NCI-H2029 treated with DMSO at 0.1 percent for 48 hours (cell line): ENCODE data around the gene ATG2A.

Experiments
- DNase-seq: peaks from one replicate; lab custom pipeline; 2025; lab: John Stamatoyannopoulos, UW

The ATG2A gene

DNA sequence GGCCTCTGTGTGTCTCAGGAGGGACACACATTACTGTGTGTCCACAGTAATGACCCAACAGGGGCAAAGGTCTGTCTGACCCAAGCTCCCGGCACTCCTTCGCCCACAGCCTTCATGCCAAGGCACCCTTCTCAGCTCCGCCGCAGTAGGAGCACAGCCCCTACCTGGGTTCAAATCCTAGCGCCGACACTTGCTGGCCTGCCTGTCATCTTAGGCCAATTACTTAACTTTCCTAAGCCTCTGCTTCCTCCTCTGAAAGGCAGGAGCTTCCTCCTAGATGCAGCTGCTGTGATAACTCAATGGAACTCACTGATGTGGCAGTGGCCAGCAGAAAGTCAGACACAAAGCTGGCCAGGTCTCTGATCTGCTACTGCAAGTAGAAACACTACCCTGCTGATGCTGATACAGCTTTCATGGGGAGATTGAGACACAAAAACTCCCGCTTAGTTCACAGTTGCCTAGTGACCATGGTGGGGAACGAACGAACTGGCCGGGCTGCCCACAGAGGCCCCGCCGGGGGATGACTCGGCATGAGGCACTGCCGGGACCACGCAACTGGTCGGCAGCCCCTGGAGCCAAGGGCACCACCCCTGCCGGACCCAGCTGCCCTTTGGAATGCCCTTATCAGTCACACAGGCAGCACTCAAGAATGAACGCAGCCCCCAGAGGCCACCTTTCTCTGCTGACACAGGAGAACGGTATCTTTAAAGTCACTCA is 46.7 kb downstream of the ATG2A start:
- DNase-seq = no peak

DNA sequence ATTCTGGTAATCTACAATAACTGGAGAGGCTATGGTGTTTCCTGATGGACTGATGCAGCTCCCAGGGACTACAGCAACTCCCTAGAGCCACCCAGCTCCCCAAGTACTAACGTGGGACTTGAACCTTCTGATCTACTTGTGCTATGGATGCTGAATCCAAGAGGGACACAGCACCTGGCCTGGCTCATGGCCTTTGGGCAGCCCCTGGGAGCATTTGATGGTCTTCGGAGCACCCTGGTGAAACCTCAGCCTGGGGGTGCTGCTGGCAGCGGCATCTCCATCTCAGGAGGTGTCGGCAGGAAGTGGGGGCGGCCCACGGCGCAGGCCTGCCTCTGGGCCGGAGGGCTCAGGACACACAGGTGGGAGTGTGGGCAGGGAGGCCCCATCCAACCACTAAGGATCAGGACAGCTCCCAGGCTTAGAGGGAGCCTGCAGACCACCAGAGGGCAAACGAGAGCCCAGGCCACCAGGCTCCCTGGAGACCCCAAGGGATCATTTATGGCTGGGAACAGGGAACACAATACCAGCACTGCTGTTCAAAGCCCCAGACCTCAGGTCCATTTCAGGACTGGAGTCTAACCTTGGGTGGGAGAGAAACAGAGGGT is 47.3 kb downstream of the ATG2A start:
- no peak for DNase-seq

DNA sequence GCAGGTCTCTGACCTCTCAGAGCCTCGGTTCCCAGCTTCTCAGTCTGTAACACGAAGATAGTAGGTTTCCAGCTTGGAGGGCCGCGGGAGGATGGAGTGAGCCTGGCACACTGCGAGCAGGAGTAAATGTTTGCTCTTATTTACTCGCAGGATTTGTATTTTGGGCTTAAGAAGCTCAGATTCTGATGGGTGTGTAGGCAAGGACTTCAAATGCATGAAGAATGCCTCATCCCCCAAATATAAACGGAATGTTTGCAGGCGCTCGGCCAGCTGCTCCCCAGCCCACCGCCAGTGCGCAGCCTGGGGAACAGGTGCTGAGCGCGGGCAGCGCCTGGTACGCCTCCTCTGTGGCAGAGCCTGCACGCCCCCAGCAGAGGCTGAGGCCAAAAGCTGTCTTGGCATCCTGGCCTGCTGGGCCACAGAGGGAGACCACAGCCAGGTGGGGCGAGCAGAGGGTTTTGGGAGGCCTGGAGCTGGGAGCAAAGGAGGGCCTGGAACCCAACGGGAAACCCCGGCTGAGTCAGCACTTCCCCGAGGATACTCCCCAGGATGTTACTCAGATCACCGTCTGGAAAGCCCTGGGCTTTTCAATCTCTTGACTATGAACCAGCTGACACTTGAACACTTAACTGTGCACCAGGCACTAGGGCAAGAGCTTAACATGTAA is 48.0 kb downstream of the ATG2A start:
- DNase-seq = no peak

DNA sequence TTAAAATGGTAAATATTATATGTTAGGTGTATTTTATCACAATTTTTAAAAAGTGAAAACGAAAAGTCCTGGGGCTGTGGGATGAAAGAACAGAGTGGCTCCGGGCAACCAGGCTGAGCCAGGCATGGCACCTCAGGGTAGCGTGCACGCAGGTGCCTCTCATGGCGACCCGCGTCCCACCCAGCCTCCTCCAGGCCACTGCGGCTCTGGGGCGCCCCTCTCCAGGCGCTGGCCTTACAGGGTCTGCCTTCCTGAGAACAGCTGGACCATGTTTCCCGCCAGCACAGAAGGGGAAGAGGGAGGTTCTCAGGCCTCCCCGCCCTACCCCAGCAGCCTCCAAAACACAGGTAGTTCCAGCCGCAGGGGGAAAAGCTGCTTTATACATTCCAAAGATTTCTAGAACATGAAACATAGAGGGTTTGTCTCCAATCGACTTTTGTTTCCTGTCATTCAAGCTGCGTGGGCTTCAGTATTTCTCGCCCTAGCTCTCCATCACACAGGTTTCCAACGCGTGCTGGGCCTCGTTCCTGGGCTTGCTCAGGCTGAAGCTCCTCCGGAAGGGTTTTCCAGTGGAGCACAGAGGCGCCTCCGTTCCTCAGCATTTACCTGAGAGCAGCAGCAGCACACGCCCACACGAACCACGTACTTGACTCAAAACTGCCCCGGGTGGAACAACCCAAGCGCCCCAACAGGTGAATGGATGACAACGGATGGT is 49.1 kb downstream of the ATG2A start:
- no peak for DNase-seq

DNA sequence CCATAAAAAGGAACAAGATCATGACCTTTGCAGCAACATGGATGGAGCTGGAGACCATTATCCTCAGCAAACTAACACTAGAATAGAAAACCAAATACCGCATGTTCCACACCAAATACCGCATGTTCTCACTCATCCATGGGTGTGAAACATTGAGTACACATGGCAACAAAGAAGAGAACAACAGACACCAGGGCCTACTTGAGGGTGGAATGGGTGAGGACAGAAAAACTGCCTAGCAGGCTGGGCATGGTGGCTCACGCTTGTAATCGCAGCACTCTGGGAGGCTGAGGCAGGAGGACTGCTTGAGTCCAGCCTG is 50.9 kb downstream of the ATG2A start:
- no peak for DNase-seq

DNA sequence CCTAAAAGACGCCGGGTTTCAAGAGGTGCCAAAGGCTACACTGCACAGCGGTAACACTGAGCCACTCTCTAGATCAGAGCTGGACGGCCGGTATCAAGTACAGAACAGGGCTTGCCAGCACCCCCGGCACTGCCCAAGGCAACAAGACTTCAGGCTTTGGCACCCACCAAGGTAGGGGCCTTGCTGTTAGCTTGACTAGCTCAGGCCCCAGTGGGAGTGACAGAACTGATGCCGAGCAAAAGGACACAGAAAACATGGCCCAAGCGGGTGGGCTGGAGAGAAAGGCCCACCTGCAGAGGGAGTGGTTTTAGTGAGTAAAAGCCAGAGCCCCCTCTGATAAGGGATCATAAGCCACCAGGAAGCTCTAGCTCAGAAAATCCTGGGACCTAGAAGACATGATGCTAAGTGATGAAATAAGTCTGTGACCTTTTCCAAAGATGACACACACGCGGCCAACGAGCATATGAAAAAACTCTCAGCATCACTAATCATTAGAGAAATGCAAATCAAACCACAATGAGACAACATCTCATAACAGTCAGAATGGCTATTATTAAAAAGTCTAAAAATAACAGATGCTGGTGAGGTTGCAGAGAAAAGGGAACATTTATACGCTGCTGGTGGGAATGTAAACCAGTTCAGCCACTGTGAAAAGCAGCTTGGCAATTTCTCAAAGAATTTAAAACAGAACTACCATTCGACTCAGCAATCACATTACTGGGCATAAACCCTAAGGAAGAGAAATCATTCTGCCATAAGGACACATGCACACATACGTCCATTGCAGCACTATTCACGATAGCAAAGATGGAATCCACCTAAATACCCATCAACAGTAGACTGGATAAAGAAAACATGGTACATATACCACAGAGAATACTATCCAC is 51.5 kb downstream of the ATG2A start:
- no peak for DNase-seq

DNA sequence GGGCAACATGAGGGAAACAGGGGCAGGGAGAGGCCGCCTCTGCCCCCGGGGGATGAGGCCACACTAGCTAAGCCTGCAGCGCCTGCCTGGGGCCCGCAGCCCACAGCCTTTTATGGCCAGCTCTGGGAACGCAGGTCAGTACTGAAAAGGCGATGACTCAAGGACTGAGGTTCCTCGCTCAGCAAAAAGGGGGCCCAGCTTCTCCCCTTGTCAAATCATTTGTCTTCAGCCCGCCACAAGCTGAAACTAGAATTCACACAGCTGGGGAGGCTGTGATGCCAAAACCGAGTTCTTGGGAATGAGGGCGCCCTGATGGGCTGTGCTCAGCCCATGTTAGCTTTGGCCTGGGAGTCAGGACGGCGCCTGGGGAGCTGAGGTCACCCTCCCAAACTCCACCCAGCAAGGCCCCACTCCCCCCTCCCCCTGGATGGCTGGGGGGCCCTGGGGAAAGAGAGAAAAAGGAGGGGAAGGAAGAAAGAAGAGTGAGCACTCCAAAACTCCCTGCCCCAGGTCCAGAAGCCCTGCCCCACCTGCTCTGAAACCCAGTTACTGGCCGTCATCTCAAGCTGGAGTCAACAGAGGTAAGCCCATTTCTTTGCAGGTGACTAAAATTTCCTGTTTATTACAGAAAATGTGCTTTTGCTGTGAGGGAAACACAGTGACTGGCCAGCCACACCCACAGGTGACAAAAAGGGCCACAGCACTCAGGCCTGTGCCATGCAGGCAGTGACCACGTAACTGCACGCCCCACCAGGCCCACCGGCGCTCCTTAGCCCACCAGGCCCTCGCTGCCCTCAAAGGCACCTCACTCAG is 52.3 kb downstream of the ATG2A start:
- DNase-seq = no peak

DNA sequence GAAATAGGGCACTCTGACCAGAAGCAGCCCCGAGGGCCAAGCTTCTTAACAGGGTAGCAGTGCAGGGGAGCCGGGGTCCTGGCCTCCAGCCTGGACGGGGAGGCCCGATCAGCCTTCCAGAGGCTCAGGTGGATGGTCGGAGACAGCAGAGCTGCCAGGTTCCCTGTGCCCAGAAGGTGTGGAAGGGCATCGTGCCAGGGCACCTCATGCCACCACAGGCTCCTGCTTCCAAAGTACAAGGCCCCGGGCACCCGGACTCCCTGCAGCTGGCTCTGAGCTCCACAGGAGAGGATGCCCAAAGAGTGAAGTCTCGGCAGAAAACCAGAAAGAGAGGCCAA is 52.9 kb downstream of the ATG2A start:
- DNase-seq = no peak

DNA sequence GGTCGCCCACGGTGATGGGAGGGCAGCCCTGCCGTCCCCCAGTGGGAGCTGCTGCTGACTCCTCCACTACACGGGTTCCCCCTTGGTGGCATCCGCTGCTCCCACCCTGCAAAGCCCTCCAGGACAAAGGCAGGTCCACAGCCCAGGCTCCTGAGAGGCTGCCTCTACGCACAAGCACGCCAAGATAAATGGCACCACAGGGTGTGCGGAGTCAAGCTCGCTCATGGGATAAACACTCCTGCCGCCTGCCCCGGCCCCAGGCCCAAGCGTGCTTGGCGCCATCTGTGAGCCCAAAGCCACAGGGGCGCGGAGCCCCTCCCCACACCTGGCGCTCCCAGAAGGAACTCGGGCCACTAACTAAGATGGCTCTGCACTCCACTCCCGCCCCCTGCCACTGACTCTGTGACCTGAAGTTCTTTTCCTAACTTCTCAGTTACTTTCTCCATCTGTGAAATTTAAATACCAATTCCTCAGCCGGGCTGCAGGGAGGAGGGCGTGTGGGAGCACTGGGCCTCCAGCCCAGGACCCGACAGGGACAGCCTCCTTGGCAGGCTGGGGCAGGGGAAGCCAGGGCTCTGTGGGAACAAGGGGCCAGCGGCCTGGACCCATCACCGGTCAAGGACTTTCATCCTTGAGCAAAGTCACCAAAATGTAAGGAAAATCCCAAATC is 53.5 kb downstream of the ATG2A start:
- no peak for DNase-seq

DNA sequence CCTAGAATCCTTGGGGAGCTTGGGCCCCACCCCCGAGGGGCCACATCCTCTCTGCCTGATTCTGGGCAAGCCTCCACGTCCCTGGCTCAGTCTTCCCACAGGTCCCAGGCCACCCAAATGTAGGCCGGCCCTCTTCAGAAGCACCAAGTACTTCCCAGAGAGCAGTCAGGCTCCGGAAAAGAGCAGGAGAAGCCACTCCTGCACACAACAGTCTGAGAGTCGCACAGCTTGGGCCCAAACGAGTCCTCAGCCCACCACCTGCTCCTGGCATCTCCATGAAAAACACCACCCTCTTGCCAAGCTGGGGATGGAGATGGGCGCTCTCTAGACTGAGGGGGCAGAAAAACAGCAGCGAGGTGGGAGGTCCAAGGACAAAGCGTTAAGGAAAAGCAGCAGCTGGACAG is 54.0 kb downstream of the ATG2A start:
- DNase-seq = no peak

DNA sequence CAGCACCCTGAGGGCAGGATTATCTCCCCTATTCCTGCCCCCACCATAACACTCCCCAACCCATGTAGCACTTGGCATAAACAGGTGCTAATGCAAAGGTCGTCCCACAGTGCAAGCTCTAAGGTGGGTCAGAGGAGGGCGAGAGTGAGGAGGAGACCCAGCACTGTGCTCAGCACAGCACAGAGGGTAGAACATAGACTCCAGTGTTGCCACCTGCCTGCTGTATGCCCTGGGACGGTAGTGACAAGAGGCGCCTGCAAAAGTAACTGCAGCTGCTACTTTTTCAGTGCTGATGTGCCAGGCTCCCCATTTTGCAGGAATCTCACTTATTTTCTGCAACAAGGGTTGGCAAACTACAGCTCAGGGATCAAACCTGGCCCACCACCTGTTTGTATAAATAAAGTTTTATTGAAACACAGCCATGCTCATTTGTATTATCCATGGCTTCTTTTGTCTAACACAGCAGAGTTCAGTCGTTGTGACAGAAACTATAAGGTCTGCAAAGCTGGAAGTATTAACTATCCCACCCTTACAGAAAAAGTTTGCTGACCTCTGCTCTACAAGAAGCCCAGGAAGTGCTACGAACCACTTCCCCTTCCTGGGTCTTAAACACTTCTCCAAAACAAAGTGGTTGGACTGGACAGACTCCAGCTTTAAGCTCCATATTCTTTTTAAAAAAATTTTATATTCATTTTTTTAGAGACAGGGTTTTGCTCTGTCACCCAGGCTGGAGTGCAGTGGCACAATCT is 55.6 kb downstream of the ATG2A start:
- no peak for DNase-seq

DNA sequence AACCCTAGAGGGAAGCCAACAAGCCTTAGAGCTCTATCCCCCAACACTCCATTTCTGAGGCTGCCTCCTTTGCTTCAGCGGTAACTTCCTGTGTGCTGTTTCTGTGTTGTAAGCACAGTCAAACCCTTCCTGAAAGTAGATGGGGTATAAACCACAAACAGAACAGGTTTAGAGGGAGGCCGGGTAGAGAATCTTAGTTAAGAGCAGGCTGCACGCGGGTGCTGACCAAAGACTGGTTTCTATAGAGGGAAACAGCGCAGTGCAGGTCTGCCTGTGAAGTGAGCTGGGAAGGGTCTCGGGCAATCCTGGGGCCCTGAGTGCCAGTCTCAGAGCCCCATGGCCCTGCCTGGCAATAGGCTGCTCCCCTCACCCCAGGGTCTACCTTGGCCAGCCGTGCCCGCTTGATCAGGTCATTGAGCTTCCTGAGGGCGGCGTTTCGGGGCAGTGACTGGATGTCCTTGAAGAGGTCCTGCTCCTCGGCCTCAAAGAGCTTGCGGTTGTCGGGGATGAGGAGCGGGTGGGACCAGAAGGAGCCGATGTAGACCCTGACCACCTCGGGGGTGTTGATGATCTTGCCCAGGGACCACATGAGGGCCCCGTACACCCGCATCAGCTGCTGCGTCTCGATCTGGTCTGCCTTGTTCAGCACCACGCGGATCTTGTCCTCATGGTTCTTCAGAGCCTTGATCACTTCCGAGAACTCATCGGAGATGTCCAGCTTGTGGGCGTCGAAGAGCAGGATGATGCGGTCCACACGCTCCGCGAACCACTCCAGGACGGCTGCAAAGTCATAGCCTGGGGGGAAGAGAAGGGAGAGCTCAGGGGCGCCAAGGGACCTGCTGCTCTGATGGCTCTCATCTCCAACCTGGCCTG is 57.2 kb downstream of the ATG2A start:
- DNase-seq = no peak

DNA sequence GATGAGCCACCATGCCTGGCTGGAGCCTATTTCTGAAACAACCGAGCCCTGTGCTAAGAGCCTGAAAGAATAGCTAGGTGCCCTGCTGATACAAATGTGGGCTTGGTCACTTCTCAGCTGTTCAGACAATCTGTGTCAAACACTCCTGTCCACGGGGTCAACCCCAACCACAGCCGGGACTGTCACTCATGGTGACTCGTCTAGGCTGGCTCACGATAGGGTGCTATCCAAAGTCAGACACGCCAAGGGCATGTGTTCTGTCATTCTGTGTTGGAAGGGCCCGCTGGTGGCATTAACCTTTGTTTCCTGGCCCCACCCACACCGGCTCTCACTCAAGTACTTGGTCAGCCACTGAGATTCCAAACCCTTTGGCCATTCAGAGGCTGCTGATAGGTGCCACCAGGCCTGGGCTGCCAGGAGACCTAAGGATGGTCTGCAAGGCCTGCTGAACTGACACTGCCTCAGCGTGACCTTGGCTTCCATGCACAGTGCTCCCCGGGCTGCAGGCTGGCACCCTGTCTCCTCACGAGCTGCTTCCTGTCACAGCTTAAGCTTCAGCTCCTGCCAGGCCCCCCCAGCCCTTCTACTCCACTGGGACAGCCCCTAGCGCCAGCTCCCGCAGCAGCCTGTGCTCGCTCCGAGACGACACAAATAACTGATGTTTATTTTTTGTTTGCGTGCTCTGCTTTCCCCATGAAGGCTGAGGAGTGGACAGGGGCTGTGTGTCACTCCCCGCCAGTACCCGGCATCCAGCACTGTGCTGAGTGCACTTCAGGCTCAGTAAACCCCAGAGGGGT is 58.3 kb downstream of the ATG2A start:
- no peak for DNase-seq

DNA sequence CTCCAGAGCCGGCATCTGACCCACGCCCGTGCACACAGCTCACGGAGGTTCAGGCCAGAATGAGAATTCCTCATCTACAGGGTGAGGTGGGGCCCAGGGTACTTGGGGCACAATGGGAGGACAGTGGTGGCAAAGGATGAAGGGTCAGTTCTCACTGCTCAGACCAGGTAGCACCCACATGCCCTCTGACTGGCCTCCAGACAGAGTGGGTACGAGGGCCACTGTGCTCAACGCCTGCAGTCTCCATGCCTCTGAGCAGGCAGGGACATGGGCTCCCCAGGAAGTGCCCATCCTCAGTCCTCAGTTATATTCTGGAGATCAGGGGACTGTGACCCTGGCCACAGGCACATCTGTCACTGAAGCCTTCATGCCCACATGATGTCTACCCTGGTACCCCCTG is 59.5 kb downstream of the ATG2A start:
- DNase-seq = no peak

DNA sequence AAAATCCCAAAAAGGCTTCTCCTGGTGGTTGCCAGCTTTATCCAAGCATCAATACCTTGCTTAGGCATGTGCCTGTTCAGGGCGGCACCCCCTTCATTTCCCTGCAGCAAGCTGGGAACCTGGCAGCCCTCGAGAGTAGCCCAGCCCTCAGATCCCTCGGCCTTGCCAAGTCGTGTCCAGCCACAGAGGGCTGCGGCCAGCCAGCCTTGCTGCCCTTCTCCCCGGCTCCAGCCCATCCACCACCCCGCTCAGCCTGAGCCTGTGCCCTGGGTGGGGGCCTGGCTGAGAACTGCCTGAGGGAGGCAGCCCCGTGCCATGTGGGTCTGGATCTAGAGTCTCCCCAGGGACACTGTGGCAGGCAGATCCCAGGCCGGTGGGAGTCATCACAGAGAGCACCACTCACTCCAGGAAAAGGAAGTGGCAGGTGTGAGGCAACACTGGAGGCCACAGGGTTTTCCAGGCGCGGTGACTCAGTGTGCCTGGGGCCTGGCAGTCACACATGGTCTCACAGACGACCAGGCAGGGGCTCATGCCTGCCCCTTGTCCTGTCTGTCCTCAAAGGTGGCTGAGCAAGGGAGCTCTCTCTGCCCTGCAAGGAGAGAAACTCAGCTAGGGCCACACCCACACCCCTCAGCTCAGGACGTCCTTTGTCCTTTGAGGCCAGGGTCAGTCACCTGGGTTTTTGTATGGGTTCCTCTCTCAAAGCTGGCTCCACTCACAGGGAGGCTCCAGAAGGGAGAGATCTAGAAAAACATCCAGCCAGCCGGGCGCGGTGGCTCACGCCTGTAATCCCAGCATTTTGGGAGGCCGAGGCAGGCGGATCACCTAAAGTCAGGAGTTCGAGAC is 60.4 kb downstream of the ATG2A start:
- no peak for DNase-seq

DNA sequence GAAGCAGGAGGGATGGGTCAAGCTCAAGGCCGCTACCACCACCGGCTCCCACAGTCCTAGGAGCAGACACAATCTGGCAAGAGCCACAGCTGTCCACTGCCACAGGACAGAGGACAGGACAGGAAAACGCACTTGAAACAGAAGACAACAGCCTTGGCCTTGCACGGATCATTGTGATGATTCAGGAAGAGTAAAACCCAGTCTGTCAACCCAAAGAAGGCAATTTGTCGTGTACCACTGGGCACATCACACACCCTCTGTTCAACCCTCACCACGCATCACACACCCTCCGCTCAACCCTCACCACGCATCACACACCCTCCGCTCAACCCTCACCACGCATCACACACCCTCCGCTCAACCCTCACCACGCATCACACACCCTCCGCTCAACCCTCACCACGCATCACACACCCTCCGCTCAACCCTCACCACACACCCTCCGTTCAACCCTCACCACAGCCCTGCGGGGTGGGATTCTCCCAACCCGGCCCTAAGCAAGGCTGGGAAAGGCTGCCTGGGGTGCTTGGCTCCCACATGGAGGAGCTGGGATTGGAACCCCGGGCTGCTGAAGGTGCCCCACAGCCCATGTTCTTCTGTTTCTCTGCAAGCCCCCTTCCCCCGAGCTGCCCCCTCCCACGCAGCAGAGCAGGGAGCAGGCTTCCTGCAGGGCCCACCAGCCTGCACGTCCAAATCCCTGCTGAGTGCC is 61.3 kb downstream of the ATG2A start:
- no peak for DNase-seq
